ENCODE results near the gene ORAI1.
"Not testable (repeated sequence)": the region's sequence is repeated elsewhere in the genome, so short reads cannot be mapped to it uniquely, and the experiment has no call there.

ORAI1 gene

DNA sequence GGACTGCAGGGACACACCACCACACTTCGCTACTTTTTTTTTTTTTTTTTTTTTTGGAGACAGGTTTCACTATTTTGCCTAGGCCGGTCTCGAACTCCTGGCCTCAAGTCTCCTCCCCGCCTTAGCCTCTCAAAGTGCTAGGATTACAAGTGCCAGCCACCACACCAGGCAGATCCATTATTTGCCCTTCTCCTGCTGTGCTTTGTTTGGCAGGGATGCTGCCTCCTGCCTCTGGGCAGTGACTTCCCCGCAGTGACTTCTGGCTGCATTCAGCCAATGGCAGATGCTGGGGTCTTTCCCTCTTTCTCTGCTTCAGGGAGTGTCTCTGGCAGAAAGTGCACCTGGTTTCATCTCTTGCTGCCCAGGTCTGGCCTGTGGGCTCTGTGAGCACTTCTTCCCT, 49.9 kb downstream of the ORAI1 start:
- H3K27ac Mint-ChIP-seq = no peak overlapping the region
- no peak for DNase-seq (ENCODE audit: low spot score)
- no peaks in the 10 kb centered on the region for H3K9me3 Mint-ChIP-seq
- H3K4me3 Mint-ChIP-seq = no peak overlapping the region
- peaks cover 19% of the 10 kb centered on the region for H3K4me1 Mint-ChIP-seq (ENCODE audit: low read depth)
- H3K27me3 Mint-ChIP-seq (ENCODE audit: low read depth) = no peaks in the 10 kb centered on the region
- no peaks in the 10 kb centered on the region for H3K36me3 Mint-ChIP-seq (ENCODE audit: low read depth)

DNA sequence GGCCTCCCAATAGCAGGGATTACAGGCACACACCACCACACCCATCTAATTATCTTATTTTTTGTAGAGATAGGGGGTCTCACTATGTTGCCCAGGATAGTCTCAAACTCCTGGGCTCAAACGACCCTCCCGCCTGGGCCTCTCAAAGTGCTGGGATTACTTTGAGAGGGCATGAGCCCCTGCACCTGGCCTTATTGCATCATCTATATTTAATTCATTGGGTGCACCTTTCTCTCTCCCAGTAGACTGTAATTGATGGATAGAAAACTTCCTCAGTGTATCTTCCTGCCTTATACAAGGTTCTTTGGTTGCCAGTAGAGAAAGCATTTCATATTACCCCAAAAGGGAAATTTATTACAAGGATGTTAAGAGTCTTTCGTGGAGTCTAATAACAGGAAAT, 52.0 kb downstream of the ORAI1 start:
- Mint-ChIP-seq H3K36me3 (ENCODE audit: low read depth) (no peaks in the 10 kb centered on the region), H3K27me3 (ENCODE audit: low read depth) (no peaks in the 10 kb centered on the region), H3K4me1 (ENCODE audit: low read depth) (peaks cover 10% of the 10 kb centered on the region), H3K4me3 (no peak overlapping the region), H3K9me3 (no peaks in the 10 kb centered on the region), H3K27ac (no peak overlapping the region)
- DNase-seq (ENCODE audit: low spot score) = no peak

DNA sequence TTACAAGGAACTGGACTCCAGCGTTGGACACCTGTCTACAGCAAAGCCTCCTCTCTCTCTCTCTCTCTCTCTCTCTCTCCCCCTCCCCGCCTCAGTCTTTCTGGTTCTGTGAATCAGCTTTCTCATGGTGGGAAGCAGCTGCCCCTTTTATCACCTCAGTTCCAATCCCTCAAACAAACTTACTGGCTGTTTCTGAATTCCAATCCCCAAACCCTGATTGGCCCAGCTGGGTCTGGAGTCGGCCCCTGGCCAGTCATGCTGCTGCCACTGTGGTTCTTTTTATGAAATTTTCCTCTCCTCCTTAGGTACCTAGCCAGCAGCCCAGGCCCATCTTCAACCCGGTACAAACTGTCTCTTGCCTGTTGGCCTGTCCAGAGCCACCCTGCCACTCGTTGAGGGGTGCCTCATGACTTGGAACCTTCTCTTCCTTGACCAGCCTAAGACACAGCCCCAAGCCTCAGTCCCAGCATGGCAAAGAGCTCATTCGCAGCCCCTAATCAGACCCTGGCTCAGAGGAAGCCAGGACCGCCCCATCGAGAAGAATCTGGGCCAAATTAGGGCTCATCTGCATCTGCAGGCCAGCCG, 52.5 kb downstream of the ORAI1 start:
- peaks cover 5% of the 10 kb centered on the region for H3K4me1 Mint-ChIP-seq (ENCODE audit: low read depth)
- no peak for DNase-seq (ENCODE audit: low spot score)
- peak overlapping the region; percentile 32 for H3K27ac Mint-ChIP-seq
- H3K36me3 Mint-ChIP-seq (ENCODE audit: low read depth) = no peaks in the 10 kb centered on the region
- no peaks in the 10 kb centered on the region for H3K9me3 Mint-ChIP-seq
- H3K4me3 Mint-ChIP-seq = no peak overlapping the region
- no peaks in the 10 kb centered on the region for H3K27me3 Mint-ChIP-seq (ENCODE audit: low read depth)

DNA sequence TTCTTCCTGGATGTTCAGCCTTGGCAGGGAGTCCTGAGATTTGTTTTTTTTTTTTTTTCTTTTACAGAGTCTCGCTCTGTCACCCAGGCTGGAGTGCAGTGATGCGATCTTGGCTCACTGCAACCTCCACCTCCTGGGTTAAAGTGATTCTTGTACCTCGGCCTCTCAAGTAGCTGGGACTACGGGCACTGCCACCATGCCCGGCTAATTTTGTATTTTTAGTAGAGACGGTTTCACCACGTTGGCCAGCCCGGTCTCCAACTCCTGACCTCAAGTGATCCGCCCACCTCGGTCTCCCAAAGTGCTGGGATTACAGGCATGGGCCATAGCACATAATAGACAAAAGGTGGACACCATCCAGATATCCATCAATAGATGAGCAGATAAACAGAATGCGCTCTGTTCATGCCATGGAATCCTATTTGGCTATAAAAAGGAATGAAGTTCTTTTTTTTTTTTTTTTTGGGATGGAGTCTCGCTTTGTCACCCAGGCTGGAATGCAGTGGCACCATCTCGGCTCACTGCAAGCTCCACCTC, 53.4 kb downstream of the ORAI1 start:
- not testable (repeated sequence) for DNase-seq (ENCODE audit: low spot score); H3K4me3 Mint-ChIP-seq; H3K27me3 Mint-ChIP-seq (ENCODE audit: low read depth); H3K4me1 Mint-ChIP-seq (ENCODE audit: low read depth); H3K36me3 Mint-ChIP-seq (ENCODE audit: low read depth); H3K27ac Mint-ChIP-seq; H3K9me3 Mint-ChIP-seq

DNA sequence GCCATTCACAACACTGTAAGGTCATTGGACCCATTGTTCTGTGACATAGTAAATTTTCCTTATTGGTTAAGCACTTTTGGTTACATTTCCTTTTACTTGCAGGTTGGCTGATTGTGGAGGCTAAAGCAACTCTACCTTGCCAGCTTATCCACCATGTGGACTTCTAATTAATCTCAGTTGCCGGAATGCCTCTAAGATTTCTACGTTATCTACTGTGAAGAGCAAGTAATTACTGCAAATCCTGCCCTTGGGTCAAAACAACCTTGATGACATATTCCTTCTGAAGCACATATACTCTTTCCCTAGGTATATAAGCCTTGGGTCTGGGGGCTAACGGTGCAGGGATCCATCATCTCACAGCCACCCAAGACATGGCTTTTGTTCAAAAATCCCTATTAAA, 62.6 kb downstream of the ORAI1 start:
- no peak overlapping the region for H3K27ac Mint-ChIP-seq
- peaks cover 2% of the 10 kb centered on the region for H3K27me3 Mint-ChIP-seq (ENCODE audit: low read depth)
- H3K4me3 Mint-ChIP-seq = no peak overlapping the region
- H3K9me3 Mint-ChIP-seq = no peaks in the 10 kb centered on the region
- H3K36me3 Mint-ChIP-seq (ENCODE audit: low read depth) = peaks cover 2% of the 10 kb centered on the region
- DNase-seq (ENCODE audit: low spot score) = no peak
- peaks cover 7% of the 10 kb centered on the region for H3K4me1 Mint-ChIP-seq (ENCODE audit: low read depth)

DNA sequence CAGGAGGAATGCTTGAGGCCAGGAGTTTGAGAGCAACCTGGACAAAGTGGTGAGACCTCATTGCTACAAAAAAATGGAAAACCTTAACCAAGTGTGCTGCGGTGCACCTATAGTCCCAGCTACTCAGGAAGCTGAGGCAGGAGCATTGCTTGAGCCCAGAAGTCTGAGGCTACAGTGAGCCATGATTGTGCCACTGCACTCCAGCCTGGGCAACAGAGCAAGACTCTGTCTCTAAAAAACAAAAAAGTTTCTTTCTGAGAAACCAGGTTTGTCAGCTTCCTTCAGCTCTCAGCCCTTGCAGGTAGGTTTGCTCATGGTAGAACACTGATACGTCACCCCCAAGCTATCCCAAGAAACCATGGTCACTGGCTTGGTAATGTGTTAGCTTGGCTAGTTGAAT, 63.1 kb downstream of the ORAI1 start:
- Mint-ChIP-seq H3K36me3 (ENCODE audit: low read depth) (peaks cover 2% of the 10 kb centered on the region), H3K4me3 (no peak overlapping the region), H3K27ac (no peak overlapping the region), H3K9me3 (no peaks in the 10 kb centered on the region), H3K4me1 (ENCODE audit: low read depth) (peaks cover 7% of the 10 kb centered on the region), H3K27me3 (ENCODE audit: low read depth) (peaks cover 2% of the 10 kb centered on the region)
- no peak for DNase-seq (ENCODE audit: low spot score)

All from T-helper 2 cell treated with Interferon-gamma antibody and Interleukin-4, amounts not matched to agents 5 μg/mL and 100 μg/mL, for 36 hours (primary cell).